HCT116 (cell line): ENCODE data around the gene IRGM.
"Not testable (repeated sequence)": the region's sequence is repeated elsewhere in the genome, so short reads cannot be mapped to it uniquely, and the experiment has no call there.

Experiments
- CEBPB ChIP-seq: IDR thresholded peaks from 2 replicates; pipeline ENCODE4 v1.6.1; 2012; ENCODE audit warnings: low read depth
- CTCF ChIP-seq, 3 experiments: fragments of 200-600 bp in 1 of 3; sonication (generic) in 1 of 3; IDR thresholded peaks in 2 of 3; conservative IDR thresholded peaks in 1 of 3; 2 replicates each; pipeline ENCODE4 v1.5.1; 2012 to 2017; ENCODE audit warnings: low read depth in 2 of 3, low read length in 2 of 3, antibody characterized with exemption in 1 of 3, borderline replicate concordance in 1 of 3, control low read depth in 1 of 3, mild to moderate bottlenecking in 1 of 3, mixed read lengths in 1 of 3, mixed run types in 1 of 3, moderate library complexity in 1 of 3; ENCODE audit not compliant: insufficient read depth in 1 of 3
- EZH2 ChIP-seq: fragments of 200-600 bp; sonication (generic); IDR thresholded peaks from 2 replicates; pipeline ENCODE4 v1.6.1; 2017; ENCODE audit warnings: antibody characterized with exemption, mixed run types
- EZH2phosphoT487 ChIP-seq: fragments of 200-600 bp; IDR thresholded peaks from 2 replicates; pipeline ENCODE4 v1.6.1; 2018; ENCODE audit warnings: antibody characterized with exemption, borderline replicate concordance
- POLR2A ChIP-seq: IDR thresholded peaks from 2 replicates; pipeline ENCODE4 v1.7.0; 2011; ENCODE audit warnings: borderline replicate concordance; ENCODE audit not compliant: insufficient read depth, insufficient read length; ENCODE audit errors: extremely low read depth
- POLR2AphosphoS5 ChIP-seq: IDR thresholded peaks from 2 replicates; pipeline ENCODE4 v1.6.1; 2011; ENCODE audit warnings: mild to moderate bottlenecking, low read depth, low read length, moderate library complexity
- REST ChIP-seq: IDR thresholded peaks from 2 replicates; pipeline ENCODE4 v1.6.1; 2012; ENCODE audit warnings: low read depth
- SRF ChIP-seq: IDR thresholded peaks from 2 replicates; pipeline ENCODE4 v1.6.1; 2012; ENCODE audit warnings: low read depth
- TF ChIP-seq, protein P1 (sequence below): IDR thresholded peaks from 2 replicates; pipeline ENCODE4 v1.6.1; 2012

- TF ChIP-seq EZH2phosphoT487; CTCF (IDR thresholded peaks at IDR 0.05 in 2 of 3, conservative IDR thresholded peaks at IDR 0.05 in 1 of 3; ENCODE audit: borderline replicate concordance in 1 of 3, insufficient read depth in 1 of 3, low read depth in 2 of 3, low read length in 2 of 3); CEBPB; POLR2AphosphoS5; POLR2A; SRF; REST; EZH2: not testable (repeated sequence)
- TF ChIP-seq, protein P1, sequence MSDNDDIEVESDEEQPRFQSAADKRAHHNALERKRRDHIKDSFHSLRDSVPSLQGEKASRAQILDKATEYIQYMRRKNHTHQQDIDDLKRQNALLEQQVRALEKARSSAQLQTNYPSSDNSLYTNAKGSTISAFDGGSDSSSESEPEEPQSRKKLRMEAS = not testable (repeated sequence)
Observed at GRCh38 chr5:150831821-150832220, 14.5 kb upstream of the IRGM start.
